Activated CD4-positive, CD25-positive, alpha-beta regulatory T cell treated with anti-CD3 and anti-CD28 coated beads, Interleukin-2, amount 50 U/mL, for 72 hours (primary cell): ENCODE measurements around the gene CNGA3.
"Not testable (repeated sequence)": the region's sequence is repeated elsewhere in the genome, so short reads cannot be mapped to it uniquely, and the experiment has no call there.

Source experiments
- DNase-seq: peaks from one replicate; pipeline ENCODE4 v3.0.0; 2021

The CNGA3 gene

GRCh38 chr2:98408155-98408554, 61.9 kb downstream of the CNGA3 start:
- no peak for DNase-seq

DNA sequence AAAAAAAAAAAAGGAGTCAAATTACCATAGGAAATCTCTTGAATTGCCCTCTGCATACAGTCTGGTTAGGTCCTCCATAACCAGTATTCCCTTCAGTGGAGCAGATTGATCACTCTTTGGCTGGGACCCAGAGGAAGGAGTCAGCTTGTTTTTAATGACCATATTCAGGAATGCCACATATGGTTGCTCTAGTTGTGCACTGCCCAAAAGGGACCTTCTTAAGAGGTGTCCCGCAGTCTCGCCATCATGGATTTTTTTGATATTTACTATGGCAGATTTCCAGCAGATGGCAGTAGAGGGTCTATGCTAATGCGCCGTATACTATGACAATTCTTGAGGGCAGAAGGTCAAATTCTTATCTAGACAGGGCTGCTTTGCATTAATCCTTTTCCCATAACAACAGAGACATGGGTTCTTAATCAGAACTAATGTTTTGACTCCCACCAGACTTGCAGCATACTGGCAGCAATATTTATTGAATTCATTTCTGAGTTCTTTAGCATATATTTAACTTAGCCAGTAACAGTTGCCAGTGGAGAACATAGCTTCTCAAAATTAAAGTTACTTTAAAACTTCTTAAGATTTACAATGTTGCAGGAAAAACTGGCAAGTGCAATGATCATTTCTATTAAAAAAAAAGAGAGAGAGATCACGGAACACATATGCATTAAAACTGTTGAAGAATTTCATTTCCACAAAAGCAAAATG, 66.6 kb downstream of the CNGA3 start:
- DNase-seq: peak; percentile 47

- not testable (repeated sequence) for DNase-seq
These were observed 68.0 kb downstream of the CNGA3 start for GRCh38 chr2:98414246-98414645.

DNA sequence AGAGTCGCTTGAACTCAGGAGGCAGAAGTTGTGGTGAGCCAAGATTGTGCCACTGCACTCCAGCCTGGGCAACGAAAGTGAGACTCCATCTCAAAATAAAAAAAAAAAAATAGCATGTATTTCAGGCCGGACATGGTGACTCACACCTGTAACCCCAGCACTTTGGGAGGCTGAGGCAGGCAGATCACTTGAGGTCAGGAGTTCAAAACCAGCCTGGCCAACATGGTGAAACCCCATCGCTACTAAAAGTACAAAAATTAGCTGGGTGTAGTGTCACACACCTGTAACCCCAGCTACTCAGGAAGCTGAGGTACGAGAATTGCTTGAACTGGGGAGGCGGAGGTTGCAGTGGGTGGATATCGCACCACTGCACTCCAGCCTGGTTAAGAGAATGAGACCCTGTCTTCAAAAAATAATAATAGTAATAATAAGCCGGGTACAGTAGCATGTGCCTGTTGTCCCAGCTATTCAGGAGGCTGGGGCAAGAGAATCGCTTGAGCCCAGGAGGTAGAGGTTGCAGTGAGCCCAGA, 69.5 kb downstream of the CNGA3 start:
- DNase-seq: not testable (repeated sequence)

DNA sequence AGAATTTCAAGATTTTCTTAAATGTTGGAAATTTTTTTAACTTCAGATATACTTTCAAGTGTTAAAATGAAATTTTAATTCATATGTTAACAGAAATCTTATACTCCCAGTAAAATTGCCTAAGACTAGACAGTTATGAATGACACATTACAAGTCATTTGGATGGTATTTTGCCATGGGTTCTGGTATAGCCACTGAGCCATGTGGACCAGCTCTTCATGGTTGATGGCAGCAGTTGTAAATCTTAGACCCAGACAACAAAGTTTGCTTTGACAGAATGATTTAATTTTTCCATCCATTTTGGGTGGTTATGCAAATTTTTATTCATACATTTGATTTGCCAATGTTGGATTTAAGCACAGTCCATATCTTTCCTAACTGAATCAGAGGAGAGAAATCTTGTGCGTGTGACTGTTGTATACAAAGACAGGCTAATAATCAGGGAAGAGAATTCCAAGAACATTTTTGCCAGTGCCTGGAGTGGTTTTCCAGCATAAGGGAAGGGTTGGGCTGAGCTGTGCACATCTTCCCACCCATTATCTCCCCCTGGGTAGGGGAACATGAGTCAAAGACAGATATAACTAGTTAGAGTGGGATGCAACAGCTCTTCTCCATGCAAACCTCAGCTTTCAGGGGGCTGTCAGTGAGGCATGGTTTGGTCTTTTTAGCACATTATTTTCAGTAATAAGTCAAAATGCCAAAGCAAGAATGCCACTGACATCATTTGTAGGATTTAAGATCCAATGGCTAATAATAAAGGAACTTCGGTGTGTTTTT, 70.3 kb downstream of the CNGA3 start:
- DNase-seq: no peak

DNA sequence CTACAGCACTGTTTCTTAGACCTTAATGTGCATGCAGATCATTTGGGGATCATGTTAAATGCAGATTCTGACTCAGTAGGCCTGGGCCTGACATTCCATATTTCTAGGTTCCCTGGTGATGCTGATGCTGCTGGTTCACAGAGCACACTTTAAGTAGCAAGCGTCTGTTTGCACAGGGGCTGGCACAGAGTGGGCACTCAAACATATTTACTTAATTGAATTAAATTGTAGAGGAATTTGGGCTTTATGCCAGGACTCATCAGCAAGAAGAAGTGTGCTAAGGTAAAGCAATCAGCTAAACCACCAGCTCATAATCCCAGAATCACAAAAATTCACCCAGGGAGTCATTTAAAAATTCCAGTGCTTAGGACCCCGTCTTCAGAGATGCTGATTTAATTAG, 73.3 kb downstream of the CNGA3 start:
- no peak for DNase-seq

DNA sequence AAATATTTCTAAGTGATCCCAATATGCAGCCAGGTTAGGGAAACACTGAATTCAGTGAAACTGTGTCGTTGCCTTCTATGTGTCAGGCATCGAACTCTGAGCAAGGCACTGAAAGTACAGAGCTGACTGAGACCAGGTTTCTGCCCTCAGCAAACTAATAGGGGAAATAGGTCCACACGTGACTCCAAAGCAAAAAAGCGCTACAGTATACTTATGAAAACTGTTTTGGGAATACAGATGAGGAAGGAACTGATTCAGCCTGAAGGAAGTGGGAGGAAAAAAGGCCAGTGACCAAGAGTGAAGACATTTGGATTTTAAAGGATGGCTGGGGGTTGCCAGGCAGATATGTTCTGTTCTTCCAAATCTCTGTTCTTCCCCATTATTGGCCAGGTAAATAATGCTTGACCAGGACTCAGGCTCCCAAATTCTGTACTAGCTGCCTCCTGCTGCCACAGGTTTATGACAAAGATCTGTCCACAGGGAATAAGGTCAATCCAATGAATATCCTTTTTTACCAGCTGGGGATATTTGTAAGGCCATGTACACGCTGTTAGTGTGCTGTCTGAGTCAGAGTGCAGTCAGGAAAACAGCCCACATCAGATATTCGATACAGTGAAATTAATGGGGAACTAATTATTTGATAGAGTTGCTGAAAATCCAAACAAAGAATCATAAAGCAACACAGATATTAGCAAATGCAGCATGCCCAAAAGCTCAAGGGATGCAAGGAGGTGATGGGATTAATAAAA, 73.9 kb downstream of the CNGA3 start:
- no peak for DNase-seq

DNA sequence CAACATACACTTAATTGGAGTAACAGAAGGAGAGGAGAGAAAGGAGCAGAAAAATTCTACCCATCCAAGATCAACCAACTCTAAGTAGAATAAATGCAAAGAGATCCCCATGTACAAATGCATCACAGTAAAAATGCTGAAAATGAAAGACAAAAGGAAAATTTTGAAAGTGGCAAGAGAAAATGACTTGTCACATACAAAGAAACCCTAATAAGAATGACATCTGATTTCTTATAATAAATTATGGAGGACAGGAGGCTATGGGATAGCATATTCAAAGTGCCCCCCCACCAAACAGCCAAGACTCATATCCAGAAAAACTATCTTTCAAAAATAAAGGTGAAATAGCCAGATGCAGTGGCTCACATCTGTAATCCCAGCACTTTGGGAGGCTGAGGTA, 76.2 kb downstream of the CNGA3 start:
- no peak for DNase-seq

DNA sequence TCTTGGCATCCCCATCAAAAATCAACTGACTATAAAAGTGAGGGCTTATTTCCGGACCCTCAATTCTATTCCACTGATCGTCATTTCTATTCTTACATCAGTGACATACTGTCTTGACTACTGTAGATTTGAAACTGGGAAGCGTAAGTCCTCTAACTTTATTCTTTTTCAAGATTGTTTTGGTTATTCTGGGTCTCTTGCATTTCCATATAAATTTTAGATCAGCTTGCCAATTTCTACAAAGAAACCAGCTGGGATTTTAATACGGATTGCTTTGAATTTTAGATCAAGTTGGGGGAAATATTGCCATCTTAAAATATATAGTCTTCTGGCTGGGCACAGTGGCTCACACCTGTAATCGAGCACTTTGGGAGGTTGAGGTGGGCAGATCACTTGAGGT, 80.5 kb downstream of the CNGA3 start:
- no peak for DNase-seq

DNA sequence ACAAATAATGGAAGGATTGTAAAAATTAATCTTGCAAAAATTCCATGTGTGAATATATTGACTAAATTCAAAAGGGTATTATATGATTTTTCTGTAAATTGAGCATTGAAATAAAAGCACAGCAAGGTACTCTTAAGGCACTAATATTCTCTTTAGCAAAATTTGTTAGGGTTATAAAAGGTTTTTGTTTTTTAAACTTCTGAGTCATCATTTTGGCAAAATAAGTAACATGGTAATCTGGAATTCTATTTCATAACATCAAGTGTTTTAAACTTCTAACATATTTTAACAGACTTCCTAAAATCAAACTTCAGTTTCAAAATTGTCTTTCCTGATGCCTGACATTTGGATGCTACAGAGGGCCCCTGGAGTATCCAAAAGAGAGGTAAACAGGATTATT, 85.9 kb downstream of the CNGA3 start:
- no peak for DNase-seq

- no peak for DNase-seq
These were observed 87.2 kb downstream of the CNGA3 start for GRCh38 chr2:98433363-98433964.

GRCh38 chr2:98434492-98434891, 88.2 kb downstream of the CNGA3 start:
- DNase-seq: no peak

- DNase-seq: not testable (repeated sequence)
These were observed 89.4 kb downstream of the CNGA3 start for GRCh38 chr2:98435670-98436069.

DNA sequence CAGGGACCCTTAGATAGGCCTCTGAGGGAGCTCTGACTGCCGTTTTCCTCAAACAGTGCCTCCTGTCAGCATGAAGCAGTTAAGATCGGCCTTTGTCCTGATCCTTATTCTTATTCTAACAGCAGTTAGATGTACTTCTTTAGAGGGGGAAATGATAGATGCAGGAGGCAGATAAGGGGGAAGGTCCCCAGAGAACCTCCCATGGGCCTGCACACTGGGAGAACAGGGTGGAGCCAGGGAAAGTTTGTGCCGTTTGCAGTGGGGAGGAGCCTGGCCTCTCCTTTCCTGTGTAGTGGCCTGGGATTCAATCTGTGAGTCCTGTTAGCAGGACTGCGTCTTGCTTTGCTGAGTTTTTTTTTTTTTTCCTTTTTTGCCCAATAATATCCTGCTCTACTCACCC, 90.5 kb downstream of the CNGA3 start:
- no peak for DNase-seq

GRCh38 chr2:98438190-98439133, 92.2 kb downstream of the CNGA3 start:
- DNase-seq: no peak

DNA sequence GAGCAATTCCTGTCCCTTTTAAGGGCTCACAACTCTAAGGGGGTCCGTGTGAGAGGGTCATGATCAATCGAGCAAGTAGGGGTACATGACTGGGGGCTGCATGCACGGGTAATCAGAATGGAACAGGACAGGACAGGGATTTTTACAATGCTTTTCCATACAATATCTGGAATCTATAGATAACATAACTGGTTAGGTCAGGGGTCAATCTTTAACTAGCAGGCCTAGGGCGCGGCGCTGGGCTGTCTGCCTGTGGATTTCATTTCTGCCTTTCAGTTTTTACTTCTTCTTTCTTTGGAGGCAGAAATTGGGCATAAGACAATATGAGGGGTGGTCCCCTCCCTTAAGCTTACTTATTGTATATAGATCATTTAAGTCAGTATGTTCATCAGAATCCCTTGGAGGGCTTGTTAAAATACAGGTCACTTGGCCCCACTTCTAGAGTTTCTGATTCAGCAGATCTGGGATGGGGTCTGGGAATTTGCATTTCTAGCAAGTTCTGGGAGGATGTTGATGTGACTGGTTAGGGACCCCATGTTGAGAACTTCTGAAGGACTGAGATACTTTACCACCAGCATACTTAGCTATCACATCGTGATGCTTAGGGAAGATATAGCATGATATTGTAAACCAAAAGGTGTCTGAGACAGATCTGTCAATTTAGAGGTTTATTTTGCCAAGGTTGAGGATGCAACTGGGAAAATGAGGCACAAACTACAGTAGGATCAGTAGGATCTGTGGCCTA, 95.6 kb downstream of the CNGA3 start:
- no peak for DNase-seq

- no peak for DNase-seq
These were observed 96.2 kb downstream of the CNGA3 start for GRCh38 chr2:98442488-98442887.

GRCh38 chr2:98444436-98445176, 98.3 kb downstream of the CNGA3 start, which contains the start of gene INPP4A:
Gene INPP4A (plus strand): TSS chr2:98444858. CDS start chr2:98520049, 75,191 bp downstream.
- peak; percentile 84 for DNase-seq

DNA sequence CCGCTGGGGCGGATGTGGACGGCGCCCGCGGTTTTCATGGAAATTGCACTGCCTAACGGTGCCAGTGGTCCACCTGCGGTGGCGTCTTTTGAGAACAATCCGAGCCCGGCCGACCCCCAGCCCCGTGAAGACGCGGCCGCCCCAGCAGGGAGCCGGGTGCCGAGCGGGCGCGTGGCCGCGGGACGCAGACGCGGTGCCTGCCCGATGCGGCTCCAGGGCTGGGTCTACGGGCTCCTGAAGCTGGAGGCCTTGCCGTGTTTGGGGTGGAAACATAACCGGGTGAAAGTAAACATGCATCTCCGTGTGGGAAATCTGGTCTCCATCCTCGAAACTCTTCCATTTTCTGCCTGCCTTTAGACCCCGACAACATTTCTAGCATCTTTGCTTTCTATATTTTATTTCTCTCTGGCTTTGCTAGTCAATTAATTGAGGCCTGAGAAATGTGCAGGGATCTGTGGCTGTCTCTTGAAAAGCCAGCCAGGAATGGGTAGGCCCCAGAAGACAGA, 99.0 kb downstream of the CNGA3 start:
- DNase-seq: no peak
